Measurements from ENCODE around the gene NAB2. TPM values are rescaled to one million over a fixed set of nuclear protein-coding genes. Genes with fewer than 3 reads are reported as not detected.
A peak's percentile ranks its signal among the peaks of the same experiment; 100 is the strongest.

Gene NAB2
- total RNA-seq, 1 donor from 2014 or later, result 33.2 TPM

DNA sequence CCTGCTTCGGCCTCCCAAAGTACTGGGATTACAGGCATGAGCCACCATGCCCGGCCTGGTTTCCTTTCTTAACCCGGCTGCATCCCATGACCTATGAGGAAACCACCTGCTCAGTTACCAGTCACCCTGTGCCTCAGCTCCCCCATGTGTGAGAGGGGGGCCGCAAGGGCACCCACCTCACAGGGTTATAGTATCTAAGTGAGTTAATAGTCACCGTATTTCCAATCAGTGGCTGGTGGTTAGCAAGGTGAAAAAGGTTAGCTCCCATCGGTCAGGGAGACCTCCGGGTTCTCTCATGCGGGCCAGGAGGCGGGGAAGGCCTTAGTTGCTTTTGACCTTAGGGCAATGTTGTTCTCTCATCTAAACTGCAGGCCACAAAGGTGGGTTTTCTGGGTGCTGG, 46.0 kb downstream of the NAB2 start:
- DNase-seq, result no peak

DNA sequence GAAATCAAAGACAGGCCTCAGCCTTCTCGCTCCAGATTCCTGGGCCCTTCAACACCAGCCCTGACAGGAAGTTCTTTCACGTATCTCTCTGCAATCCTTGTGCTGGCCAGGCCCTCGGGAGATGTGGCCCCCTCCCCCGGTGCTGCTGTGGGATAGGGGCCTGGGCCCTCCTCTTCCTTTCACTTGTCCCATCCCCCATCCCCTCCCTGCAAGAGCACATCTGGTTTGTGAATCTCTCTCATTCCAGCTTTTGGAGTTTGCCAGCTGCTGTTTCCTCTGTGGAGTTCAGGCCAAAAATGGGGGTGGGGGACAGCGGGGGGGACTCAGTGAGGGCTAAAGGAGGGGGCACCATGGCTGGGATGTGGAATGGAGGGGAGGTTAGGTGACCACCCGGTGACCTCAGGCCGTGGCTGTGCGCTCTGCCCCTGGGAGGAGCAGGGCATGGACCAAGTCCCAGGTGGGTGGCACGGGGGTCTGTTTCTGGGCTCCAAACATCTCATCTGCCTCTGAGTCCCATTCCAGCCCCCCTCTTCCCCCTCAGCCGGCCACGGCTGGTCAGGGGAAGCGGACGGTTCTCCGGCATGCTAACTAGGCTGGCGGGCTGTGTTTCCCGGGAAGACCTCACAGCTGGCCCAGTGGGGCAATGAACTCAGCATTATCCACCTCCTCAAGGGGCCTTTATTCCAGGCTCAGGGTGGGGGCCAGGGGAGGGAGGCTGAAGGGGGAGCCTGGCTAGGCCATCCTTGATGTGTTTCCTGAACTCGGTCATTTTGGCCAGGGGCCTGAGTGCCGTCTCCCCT, 46.8 kb downstream of the NAB2 start:
- peak; percentile 60 for DNase-seq

GRCh38 chr12:57138526-57139272, 49.8 kb downstream of the NAB2 start:
- no peak for DNase-seq

DNA sequence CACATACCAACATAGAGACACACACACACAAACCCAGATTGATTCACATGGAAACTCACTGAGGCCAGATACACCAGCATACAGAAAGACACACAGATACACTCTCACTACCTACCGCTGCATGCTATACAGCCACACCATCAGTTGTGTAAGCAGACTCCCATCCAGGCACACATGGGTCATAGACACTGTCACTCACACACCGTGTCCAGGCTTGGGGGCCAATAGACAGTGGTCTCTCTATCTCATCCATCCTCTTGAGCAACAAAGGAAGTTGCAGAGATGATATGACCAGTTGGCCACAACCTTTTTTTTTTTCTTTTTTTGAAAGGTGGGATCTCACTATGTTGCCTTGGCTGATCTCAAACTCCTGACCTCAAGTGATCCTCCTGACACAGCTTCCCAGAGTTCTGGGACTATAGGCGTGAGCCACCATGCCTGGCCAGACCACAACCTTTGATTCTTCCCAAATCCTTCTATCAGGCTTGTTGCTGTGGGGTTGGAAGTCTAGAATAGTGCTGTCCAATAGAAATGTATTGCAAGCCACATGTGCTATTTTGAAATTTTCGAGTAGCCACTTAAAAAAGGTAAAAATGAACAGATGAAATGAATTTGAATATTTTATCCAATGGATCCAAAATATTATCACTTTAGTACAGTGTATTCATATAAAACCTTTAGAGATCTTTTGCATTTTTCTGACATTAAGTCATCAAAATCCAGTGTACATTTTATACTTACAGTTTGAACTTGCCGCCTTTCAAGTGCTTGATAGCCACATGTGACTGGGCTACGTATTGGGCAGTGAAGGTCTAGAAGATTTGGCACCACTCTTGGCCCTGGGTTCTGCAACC, 51.1 kb downstream of the NAB2 start:
- no peak for DNase-seq

DNA sequence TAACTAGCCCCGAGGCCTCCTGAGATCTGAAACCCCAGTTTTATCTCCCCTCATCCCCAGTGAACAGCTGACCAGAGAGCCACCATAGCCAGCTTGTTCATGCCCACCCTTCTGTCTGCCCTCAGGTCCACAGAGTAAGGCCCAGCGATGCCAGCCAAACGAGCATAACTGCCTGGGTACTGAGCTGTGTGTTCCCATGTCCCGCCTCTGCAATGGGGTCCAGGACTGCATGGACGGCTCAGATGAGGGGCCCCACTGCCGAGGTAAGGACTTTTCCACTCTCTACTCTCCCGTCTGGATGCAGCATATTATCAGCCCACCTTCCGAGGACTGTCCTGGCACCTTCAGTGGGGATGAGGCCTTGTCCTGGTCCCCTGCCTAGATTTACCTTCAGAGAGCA, 52.3 kb downstream of the NAB2 start:
- no peak for DNase-seq

DNA sequence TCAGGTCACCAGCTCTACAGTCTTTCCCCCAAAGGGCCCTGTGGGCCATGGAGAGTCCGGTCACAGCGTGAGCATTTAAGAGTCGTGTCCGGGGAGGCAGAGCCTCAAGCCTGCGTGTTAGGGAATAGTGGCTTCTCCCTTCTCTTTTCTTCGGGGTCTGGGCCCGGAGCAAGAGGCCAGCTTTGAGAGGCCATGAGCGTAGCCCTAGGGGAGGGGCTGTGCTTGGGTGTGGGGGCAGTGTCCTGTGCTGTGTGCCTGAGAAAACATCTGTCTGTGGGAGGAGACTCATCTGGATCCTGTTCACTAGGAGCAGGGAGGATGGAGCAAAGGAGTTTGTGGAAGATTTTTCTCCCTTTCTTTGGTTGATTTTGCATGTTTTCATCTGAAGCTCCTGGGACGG, 53.2 kb downstream of the NAB2 start:
- DNase-seq, result no peak

DNA sequence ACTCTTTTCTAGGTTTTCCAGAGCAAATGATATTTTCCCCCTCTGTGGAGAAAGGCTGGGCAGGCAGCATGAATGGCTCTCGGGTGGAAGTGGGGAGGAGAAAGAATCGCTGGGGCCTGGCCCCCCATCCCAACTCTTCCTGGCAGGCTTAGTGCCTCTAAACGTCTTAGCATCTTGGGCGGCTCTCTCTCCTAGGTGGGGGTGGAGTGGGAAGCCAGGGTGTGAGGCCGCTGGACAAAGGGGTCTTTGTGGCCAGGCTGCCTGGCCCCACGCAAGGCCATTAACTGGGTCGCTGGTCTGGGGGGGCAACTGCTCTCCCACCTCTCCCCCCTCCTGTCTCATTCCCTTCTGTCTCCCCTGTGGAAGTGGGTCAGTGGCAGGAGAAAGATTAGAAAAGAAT, 53.8 kb downstream of the NAB2 start:
- no peak for DNase-seq

DNA sequence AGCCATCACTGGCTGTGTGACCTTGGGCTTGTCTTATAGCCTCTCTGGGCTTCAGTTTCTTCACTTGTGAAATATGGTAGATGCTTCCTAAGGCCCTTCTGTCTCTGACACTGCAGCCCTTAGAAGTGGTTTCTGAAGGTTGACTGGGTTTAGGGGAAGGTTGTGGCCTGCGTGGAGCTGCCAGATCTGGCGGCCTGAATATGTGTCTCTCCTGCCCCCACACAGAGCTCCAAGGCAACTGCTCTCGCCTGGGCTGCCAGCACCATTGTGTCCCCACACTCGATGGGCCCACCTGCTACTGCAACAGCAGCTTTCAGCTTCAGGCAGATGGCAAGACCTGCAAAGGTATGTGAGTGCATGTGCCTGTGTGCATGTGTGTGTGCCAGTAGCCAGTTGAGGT, 54.5 kb downstream of the NAB2 start:
- DNase-seq, result no peak

Other genes with a start within 250 kb of the NAB2 start
- gene SDR9C7, start 154.7 kb upstream of the NAB2 start, total RNA-seq, result 0.31 TPM
- 0.62 TPM for gene RDH16, start 131.5 kb upstream of the NAB2 start, total RNA-seq
- 10.6 TPM for gene ZBTB39, start 82.6 kb upstream of the NAB2 start, total RNA-seq
- 1.6 TPM for gene TAC3, start 72.6 kb upstream of the NAB2 start, total RNA-seq
- not detected for gene MYO1A, start 39.0 kb upstream of the NAB2 start, total RNA-seq
- 7.6 TPM for gene NEMP1, start 10.3 kb upstream of the NAB2 start, total RNA-seq
- gene STAT6, start 22.2 kb downstream of the NAB2 start, total RNA-seq, result 4.7 TPM
- 65.4 TPM for gene LRP1, start 39.4 kb downstream of the NAB2 start, total RNA-seq
- not detected for gene LRP1-AS, start 58.5 kb downstream of the NAB2 start, total RNA-seq
- gene NXPH4, start 127.7 kb downstream of the NAB2 start, total RNA-seq, result 0.78 TPM
- gene SHMT2, start 140.6 kb downstream of the NAB2 start, total RNA-seq, result 36.2 TPM
- 0.94 TPM for gene STAC3, start 162.1 kb downstream of the NAB2 start, total RNA-seq